Stimulated activated CD8-positive, alpha-beta memory T cell treated with anti-CD3 and anti-CD28 coated beads, Interleukin-15, amount 100 ng/mL, for 1 hour (primary cell): ENCODE measurements around the gene ZNF839.
"Not testable (repeated sequence)": the region's sequence is repeated elsewhere in the genome, so short reads cannot be mapped to it uniquely, and the experiment has no call there.

Experiments used
- DNase-seq: peaks from one replicate; pipeline ENCODE4 v3.0.0-alpha.2; 2020; ENCODE audit warnings: low read depth

Gene ZNF839

DNA sequence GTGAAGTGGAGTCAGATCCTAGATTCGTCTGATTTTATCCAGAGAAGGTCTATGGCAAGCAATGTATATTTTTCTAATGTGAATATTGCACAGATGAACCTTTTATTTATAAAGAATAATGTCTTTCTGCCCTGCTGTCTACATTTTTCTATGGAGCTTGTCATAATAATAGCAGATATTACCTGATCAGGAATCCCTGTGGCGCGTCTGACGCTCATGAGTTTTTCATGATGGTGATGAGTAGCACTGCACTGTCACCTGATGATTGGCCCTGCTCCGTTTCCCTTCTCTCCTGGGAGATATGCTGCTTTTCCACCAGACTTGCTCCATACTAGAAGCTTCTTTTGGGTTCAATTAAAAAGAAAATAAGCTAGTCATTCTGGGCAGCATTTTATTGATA is 22.7 kb downstream of the ZNF839 start:
- DNase-seq: no peak

DNA sequence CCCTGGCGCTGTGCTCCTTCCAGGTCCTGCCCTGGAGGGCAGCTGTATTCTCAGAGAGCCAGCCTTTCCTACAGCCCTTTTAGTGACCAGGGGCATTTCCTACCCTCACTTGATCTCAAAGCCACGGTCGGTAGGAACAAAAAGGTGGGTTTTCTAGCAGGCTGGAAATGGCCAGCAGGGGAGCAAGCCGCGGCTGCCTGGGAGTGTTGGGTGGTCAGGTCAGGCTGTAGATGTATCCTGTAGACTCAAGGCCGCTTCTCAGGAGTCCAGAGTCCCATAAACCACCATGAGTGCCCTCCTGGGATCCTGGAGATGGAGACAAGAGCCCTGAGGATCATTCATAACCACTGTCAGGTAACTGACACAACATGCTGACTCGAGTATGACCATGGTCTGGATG is 24.5 kb downstream of the ZNF839 start:
- DNase-seq: no peak

DNA sequence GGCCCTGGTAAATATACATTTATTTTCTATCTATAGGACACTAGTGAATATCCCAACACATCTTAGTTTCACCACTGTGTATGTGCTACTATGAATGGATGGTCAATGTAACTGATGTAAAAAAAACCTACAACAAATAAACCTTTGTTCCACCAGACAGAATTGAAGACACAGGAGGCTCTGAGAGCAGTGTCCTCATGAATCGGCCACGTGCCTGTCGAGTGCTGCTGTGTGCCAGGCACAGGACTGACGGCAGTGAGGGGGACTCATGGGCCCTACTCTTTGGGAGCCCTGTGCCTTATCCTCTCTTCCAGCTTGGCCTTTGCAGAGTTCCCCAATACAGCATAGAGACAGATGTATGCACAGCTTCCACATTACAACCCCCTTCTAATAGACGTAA is 24.9 kb downstream of the ZNF839 start:
- DNase-seq: no peak

DNA sequence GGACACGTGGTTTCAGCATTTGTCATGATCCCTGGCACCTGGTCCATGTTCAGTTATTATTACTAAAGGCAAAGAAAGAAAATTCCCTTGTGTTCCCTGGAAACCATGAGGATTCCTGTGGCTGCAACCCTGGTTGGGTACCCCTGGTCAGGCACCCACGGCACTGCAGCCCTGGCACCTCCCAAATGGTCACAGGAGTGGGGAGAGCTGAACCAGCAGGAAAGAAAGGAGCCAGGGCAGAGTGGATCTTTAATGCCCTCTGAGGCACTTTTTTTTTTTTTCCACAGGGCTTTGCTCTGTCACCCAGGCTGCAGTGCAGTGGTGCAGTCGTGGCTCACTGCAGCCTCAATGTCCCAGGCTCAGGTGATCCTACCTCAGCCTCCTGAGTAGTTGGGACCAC is 25.7 kb downstream of the ZNF839 start:
- DNase-seq: no peak

DNA sequence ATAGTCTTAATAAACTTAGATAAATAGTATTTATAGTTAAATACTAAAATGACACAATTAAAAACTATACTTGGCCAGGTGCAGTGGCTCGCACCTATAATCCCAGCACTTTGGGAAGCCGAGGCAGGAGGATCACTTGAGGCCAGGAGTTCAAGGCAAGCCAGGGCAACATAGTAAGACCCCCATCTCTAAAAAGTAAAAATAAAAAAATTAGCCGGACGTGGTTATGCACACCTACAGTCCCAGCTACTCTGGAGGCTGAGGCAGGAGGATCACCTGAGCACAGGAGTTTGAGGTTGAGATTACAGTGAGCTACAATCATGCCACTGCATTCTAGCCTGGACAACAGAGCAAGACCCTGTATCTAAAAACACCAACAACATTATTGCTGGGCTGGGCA is 27.1 kb downstream of the ZNF839 start:
- DNase-seq: no peak

DNA sequence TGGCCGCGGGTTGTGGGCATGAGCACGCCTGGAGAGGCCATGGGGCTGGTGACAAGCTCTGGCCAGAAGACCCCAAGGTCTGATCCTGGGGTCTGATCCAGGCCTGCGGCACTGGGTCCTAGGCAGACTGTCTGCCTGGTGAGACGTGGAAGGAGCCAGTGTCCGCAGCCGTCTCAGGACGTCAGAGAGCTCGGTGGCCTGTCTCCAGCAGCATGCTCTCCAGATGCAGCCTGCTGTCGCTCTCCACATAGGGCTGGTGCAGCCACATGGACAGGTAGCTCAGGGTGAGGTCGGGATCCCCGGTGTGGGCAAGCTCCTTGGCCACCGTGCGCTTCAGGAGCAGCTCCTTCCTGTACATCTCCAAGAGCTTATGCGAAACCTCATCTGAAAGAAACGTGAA is 28.8 kb downstream of the ZNF839 start:
- no peak for DNase-seq

DNA sequence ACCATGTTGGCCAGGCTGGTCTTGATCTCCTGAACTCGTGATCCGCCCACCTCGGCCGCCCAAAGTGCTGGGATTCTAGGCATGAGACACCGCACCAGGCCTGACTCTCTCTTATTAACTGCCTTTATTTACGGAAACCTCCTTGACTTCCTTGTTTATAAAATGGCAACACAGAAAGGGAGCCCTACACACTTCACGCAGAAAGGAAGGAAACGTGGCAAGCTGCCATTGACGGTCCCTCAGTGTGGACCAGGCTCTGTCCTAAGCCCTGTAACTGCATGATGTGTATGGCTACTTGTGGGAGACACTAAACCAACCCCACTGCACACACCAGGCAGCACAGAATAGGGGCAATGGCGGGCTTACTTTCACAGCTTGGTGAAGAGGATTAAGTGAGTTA is 31.5 kb downstream of the ZNF839 start:
- no peak for DNase-seq

DNA sequence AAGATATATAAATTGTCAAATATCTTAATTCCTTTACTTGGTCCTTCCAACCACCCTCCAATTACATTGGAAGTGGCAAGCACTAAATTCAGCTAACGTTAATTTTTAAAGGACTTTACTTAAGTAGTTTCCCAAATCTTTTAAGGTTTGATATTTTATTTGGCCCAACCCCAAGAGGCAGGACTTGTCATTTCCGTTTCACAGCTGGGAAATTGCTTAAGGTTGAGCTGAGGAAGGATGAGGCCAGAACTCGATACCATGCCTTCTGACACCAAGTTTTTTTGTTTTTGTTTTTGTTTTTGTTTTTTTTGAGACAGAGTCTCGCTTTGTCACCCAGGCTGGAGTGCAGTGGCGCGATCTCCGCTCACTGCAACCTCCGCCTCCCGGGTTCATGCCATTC is 32.0 kb downstream of the ZNF839 start:
- DNase-seq: not testable (repeated sequence)

DNA sequence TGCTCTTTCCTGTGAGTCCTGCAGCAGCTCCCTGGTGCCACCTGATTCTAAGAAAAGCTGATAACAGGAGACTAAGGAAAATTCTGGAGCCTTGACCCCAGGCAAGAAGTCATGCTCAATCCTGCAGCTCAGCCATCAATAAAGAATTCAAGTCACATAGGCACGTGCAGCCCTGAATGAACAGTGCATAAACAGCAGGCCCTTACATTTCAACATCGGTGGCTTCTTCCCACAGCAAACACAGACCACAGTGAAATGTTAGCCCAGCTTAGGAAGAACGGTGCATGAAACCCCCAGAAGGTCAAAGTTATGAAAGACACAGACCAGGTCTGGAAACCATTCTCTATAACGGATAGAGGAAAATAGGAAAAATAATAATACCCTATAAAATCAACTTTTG is 32.7 kb downstream of the ZNF839 start:
- no peak for DNase-seq

DNA sequence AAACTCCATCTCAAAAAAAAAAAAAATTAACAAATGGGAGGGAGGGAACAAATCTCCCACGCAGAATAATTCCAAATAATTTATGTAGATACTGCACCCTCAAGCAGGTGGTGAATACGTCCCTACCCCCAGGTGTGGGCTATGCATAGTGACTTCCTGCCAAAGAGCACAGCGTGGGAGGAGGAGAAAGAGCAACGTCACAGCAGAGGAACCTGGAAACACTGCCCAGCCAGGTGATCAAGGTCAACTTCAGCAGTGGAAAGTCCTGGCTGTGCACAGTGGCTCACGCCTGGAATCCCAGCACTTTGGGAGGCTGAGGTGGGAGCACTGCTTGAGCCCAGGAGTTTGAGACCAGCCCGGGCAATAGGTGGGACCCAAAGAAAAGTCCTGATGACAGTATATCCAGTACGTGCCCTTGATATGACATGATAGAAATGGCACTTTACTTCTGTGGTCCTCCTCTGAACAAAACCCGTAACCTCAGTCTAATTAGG is 33.6 kb downstream of the ZNF839 start:
- DNase-seq: no peak

DNA sequence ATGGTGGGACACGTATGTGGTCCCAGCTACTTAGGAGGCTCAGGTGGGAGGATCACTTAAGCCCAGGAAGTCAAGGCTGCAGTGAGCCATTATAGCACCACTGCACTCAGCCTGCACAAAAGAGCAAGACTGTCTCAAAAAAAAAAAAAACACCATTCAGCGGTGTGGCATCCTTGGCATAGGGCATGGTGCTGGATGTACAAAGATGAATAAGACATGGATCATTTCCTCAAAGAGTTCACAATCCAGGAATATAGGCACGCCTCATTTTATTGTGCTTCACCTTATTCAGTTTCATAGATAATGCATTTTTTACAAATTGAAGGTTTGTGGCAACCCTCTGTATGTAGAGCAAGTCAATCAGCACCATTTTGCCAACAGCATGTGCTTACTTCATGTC is 36.7 kb downstream of the ZNF839 start:
- DNase-seq: no peak

DNA sequence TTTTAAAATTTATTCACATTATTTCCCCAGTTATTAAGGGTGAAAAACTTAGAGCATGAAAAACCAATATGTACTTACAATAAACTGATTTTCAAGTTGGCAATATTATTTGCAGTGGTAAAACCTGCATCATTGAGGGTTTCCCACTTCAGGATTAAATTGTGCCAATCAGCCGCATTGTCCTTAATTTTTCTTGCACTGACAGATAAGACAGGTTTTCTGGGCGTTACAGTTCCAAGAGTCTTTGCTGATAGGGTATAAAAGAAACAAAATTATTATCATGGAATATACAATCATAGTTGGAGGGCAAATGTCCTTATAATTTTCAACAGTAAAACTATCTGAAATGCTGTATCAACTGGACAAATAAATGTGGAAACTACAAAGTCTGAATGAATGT is 39.8 kb downstream of the ZNF839 start:
- no peak for DNase-seq

DNA sequence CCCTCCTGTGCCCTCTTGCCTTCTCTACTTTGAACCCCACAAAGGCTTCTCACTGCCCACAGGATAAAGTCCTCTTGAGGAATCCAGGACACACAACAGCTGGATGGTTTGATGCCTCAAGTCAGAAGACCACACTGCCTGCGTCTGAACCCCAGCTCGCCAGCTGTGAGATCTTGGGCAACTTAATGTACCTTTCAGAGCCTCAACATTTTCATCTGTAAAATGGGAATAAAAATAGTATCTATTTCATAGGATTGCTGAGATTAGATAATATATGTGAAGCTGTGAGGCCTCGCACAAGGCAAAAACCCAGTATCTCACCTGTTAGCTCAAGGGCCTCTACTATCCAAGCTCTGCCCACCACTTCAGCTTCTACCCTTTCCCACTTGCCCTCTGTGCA is 40.8 kb downstream of the ZNF839 start:
- DNase-seq: no peak

DNA sequence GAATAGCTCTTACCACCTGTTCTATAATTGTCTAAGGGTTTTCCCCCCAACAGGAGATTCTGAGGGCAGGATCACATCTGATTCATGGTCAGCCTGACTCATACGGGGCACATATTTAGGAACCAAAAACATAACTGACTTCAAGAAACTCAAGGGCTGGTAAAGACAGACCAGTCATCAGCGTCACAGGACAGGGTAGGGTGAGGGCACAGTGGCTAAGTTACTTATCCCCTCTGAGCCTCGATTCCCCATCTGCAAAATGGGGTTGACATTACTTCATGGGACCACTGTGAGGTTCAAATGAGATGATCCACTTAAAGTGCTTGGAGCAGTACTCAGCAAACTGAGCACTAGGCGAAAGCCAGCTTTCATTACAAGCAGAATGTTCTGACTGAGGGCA is 42.5 kb downstream of the ZNF839 start:
- DNase-seq: no peak

DNA sequence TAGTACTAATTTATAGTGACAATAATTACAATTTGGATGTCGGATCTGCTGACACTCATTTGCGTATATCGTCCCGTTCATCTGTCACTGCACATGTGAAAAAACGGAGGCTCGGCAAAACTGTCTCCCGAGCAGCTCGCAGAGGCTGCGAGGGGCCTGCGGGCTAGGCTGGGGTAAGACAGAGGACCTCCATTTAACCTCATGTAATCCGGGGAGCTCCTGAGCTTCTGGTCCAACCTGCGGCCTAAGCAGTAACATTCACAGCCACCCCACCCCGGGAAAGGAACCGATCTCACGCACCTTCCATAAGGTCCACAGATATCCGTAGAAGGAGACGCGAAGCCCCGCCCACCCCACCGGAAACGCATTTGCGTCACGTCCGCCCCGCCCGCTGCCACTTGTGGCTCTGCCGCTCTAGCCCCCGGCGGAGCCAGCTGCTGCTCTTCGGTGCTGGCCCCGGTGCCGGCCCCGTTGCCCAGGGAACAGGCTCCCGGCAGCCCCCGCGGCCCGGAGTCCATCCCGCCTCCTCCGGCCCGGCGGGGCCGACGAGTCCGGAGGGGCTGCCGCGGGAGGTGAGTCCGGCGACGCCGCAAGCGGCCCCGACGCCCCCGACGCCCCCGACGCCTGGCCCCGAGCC is 43.1 kb downstream of the ZNF839 start, which contains the start of the genes CINP and TECPR2:
CINP (minus strand) TSS at position 346 of the 637 bp plus-strand sequence; CDS start at position 307, 39 bp downstream.
TECPR2 (plus strand) TSS at position 397 of the 637 bp plus-strand sequence. CDS start 13,781 bp downstream, outside the sequence.
- DNase-seq: peak; percentile 98

DNA sequence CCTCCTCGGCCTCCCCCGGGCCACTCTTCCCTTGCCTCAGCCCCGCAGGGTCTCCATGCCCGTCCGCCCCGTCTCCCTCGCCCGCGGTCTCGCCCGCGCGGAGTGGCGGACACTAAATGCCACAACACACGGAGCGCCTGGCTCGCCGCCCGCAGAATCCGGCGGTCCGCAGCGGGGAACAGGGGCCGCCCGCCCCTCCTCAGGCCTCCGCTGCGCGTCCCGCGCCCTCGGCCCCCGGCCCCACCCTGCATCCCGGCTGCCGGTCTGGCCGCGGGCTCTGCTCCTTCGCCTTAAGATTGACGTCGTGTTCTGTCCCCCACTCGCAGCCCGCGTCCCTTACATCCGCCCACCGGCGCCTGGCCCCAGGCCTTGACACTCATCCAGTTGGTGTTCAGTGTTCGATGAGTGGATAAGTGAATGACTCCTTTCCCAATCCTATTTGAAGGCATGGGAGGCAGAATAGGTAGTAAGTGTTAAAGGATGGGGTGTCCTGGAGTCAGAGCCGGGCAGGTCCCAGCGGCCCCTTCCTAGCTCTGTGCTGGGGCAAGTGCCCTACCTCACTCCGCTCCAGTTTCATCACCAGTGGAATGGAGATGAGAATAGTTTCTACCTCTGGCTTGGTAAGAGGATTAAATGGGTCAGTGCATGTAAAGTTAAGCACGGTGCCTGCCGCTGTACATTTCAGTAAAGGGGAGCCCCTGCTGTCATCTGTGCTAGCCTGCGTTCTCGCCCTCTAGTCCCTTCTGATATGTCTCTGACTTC is 43.8 kb downstream of the ZNF839 start:
- DNase-seq: no peak

DNA sequence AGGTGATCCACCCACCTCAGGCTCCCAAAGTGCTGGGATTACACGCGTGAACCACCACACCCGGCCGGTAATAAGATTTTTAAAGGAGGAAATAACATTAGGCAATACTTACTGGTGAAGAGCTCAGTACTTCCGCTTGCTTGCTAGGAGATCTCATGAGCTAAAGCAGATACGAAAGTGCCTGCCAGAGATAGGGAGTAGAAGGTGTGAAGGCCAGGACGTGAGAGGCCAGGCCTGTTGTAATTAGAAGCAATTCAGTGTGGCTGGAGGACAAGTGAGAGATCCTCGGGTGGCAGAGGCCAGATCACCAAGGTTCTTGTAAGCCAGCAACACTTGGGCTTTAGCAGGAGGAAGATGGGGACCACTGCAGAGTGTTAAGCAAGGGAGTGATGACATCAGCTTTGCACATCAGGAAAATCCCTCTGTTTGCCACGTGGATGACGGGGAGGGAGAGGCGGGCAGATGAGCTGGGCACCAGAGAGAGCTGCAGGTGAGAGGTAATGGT is 50.8 kb downstream of the ZNF839 start:
- no peak for DNase-seq

DNA sequence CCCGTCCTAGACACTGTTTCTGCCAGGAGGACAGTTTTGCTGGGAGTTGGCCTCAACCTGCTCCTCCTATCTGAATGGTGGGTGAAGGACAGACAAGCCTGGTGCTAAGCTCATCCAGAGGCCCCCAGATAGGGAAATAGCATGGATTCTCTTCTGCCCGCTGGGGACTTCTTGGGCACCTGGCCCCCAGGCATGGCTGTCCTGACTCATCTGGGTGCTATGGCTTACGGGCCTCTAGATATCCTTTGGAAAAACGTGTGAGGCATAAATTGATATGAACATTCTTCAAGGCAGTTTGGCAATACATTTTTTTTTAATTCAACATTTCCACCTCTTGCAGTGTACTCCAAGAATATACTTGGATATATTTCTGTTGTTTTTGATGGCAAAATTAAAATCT is 51.8 kb downstream of the ZNF839 start:
- no peak for DNase-seq

DNA sequence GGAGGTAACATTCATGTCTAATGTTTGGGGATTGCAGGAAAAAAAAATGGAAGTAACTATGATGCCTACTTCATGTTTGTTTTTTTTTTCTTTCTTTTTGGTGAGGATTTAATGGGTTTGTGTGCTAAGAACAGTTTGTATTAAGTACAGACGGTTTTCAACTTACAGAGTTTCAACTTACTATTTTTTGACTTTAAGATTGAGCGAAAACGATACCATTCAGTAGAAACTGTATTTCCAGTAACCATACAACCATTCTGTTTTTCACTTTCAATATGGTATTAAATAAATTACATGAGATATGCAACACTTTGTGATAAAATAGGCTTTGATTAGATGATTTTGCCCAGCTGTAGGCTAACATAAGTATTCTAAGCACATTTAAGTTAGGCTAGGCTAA is 53.6 kb downstream of the ZNF839 start:
- DNase-seq: no peak

DNA sequence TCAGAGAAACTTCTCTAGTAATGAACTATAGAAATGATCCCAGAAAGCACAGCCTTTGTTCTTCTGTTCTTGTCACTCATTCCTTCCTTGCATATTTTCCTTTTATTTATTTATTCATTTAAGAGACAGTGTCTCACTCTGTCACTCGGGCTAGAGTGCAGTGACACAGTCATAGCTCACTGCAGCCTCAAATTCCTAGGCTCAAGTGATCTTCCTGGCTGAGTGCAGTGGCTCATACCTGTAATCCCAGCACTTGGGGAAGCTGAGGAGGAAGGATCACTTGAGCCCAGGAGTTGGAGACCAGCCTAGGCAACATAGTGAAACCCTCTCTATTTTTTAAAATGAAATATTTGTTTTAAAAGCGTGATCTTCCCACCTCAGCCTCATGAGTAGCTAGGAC is 54.7 kb downstream of the ZNF839 start:
- no peak for DNase-seq

DNA sequence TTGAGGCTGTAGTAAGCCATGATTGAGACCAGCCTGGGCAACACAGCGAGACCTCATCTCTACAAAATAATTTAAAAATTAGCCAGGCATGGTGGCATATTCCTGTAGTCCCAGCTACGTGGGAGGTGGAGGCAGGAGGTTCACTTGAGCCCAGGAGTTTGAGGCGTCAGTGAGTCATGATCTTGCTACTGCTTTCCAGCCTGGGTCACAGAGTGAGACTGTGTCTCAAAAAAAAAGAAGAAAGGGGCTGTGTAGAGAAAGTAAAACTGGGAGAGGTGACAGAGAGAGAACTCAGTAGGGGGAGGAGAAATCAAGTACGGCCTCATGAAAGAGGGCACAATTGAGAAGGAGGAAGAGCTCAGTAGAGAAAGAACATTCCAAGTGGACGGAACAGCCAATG is 55.6 kb downstream of the ZNF839 start:
- no peak for DNase-seq

DNA sequence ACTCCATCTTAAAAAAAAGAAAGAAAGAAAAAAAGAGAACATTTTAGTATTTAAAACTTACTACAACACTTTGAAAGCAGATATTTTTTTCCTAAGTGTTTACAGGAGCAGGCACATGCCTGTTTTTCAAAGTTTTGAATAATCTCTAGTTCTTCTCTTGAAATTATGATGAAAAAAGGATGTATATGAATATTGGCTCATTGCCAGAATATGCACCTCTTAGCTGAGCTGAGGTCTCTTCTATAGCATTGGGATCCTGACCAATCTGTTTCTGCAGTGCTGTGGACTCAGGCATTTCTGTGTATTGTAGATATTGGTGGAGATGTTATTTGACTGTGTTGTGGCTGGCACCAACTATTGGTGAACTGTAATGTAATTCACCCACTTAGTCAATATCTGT is 58.1 kb downstream of the ZNF839 start:
- DNase-seq: no peak

DNA sequence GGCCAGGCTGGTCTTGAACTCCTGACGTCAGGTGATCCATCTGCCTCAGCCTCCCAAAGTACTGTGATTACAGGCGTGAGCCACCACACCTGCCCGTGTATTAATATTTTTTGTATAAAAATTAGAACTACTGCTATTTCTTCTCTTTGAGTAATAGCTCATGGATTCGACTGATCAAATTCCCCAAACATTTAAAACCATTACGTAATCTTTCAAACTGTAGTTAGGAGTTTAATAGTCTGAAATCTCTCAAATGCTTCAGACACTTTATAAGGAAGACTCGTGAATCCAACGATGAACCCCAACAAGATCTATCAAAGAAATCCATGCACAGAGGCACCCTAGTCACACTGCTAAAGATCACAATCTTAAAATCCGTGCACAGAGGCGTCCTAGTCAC is 59.3 kb downstream of the ZNF839 start:
- DNase-seq: no peak
